Astrocyte (in vitro differentiated cells and primary cell): ENCODE results near the gene TRRAP.

ENCODE experiments used
- CTCF ChIP-seq: IDR thresholded peaks from 2 replicates; pipeline ENCODE4 v1.5.1; 2011; ENCODE audit warnings: low read depth, mild to moderate bottlenecking, inconsistent platforms, low read length, moderate library complexity; ENCODE audit not compliant: insufficient read depth
- EZH2 ChIP-seq: IDR thresholded peaks from 2 replicates; pipeline ENCODE4 v1.6.1; 2012; ENCODE audit warnings: mild to moderate bottlenecking, low read length, inconsistent platforms; ENCODE audit not compliant: insufficient read depth

DNA sequence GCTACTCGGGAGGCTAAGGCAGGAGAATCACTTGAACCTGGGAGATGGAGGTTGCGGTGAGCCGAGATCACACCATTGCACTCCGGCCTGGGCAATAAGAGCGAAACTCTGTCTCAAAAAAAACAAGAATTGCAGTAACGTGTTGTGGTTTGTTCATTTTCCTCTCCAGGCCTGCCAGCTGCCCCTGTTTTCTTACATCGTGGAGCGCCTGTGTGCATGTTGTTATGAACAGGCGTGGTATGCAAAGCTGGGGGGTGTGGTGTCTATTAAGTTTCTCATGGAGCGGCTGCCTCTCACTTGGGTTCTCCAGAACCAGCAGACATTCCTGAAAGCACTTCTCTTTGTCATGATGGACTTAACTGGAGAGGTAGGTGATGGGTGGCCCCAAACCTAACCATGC lies 52.1 kb downstream of the TRRAP start:
- TF ChIP-seq CTCF: no peak
- TF ChIP-seq EZH2: no peak
